Measurements from ENCODE around the gene SATB2. TPM values are rescaled to one million over a fixed set of nuclear protein-coding genes. Genes with fewer than 3 reads are reported as not detected.
A peak's percentile ranks its signal among the peaks of the same experiment; 100 is the strongest.

SATB2 gene
- total RNA-seq, 4 donors from 2014 or later: 2.2 to 6.6 (median 5.0) TPM

DNA sequence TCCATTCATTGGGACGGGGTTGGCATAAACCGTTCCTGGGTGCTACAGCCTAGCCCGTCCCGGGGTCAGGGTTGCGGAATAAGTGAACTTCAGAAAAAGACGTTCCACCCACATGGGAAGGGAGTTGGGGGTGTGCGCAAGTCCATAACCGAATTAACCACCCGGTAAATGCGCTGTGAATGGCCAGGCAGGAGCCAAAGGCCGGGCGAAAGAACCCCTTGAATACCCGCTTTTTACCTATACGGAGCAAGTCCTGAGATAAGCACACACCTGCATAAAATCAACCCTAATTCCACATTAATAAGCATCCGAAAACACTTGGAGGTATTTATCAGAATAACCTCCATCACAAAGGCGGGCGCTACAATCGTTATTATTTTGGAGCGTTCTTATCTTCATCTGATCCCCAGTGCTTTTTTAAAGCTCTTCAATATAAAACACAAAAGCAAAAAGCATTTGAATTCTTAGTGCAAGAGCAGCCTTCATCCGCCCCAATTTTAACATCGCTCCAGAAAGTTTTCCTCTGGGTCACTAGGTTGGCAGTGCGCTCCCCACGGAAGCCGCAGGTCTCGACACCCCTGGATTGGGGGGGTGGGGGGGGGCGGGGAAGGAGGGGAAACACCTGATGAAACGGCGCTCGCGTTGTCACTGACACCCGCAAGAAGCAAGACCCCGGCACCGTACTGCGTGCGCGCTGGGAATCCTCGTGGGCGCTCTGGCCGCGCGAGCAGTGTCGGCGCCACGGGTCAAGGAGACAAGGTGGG lies 1.2 kb downstream of the SATB2 start:
- no peak overlapping the region for H3K27ac ChIP-seq (replicated peaks in 1 of 4)
- no peaks in the 10 kb centered on the region for H3K36me3 ChIP-seq
- intact Hi-C loops (cut with DNase I): no loop called here
- H3K4me3 ChIP-seq: peak overlapping the region; percentile 74 to 87 (median 83)
- TF ChIP-seq EP300 (IDR thresholded peaks at IDR 0.05): no peak
- no peak for TF ChIP-seq POLR2AphosphoS5 (IDR thresholded peaks at IDR 0.05)
- TF ChIP-seq, protein P1, sequence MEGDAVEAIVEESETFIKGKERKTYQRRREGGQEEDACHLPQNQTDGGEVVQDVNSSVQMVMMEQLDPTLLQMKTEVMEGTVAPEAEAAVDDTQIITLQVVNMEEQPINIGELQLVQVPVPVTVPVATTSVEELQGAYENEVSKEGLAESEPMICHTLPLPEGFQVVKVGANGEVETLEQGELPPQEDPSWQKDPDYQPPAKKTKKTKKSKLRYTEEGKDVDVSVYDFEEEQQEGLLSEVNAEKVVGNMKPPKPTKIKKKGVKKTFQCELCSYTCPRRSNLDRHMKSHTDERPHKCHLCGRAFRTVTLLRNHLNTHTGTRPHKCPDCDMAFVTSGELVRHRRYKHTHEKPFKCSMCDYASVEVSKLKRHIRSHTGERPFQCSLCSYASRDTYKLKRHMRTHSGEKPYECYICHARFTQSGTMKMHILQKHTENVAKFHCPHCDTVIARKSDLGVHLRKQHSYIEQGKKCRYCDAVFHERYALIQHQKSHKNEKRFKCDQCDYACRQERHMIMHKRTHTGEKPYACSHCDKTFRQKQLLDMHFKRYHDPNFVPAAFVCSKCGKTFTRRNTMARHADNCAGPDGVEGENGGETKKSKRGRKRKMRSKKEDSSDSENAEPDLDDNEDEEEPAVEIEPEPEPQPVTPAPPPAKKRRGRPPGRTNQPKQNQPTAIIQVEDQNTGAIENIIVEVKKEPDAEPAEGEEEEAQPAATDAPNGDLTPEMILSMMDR (IDR thresholded peaks at IDR 0.05): no peak
- no peak for TF ChIP-seq POLR2A (IDR thresholded peaks at IDR 0.05; ENCODE audit: low read depth)
- no peak for DNase-seq (ENCODE audit: extremely low spot score)
- H3K9me3 ChIP-seq: no peaks in the 10 kb centered on the region
- 7% methylated on average over 38 of the region's 44 CpGs for WGBS
- H3K27me3 ChIP-seq: peaks cover 3 to 82% (median 64%) of the 10 kb centered on the region in 4 donors
- H3K4me1 ChIP-seq: peaks cover 37 to 44% (median 41%) of the 10 kb centered on the region in 4 donors

DNA sequence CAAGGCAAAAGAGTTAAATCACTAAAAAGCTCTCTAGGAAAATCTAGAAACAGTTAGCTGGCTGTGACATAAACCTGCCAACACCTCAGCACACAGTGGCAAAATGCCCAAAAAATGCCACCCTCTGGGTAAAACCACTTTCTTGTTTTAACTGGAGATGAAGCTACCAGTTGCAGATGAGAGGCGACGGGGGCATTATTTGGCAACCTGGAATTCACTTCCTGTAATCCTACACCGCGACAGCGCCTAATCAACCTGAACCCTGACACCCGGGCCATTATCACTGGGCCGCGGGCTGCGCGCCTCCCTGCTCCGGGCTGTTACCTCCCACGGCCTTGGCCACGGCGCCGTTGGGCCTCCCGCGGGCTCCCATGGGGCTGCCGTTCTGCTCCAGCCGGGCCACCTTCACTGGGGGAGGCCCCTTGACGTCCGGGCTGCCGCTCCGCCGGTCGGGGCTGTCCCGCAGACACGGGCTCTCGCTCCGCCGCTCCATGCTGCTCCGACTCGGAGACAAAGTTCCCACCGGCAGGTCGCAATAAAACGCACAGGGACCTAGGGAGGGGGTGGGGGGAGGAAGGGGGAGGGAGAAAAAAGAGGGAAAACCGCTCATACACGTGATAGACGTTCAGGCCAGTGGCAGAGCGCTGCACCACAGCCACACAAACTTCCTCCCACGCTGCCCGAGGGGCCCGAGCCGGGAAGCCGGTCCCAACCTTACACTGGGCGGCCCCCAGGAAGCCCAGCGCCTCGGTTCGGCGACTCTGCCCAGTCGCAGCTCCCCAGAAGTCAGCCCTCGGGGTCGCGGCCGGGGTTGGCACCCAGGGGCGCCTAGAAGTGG lies 2.0 kb downstream of the SATB2 start:
- no peak for TF ChIP-seq EP300 (IDR thresholded peaks at IDR 0.05)
- no peak for TF ChIP-seq POLR2A (IDR thresholded peaks at IDR 0.05; ENCODE audit: low read depth)
- TF ChIP-seq, protein P1 (IDR thresholded peaks at IDR 0.05): no peak
- TF ChIP-seq POLR2AphosphoS5 (IDR thresholded peaks at IDR 0.05): no peak
- no peaks in the 10 kb centered on the region for H3K36me3 ChIP-seq
- no peaks in the 10 kb centered on the region for H3K9me3 ChIP-seq
- H3K27ac ChIP-seq (replicated peaks in 1 of 4): no peak overlapping the region
- peaks cover 37 to 43% (median 41%) of the 10 kb centered on the region in 4 donors for H3K4me1 ChIP-seq
- intact Hi-C loops (cut with DNase I): no loop called here
- whole genome bisulfite sequencing: 16% methylated on average over 42 of the region's 55 CpGs
- peaks cover 3 to 82% (median 59%) of the 10 kb centered on the region in 4 donors for H3K27me3 ChIP-seq
- DNase-seq (ENCODE audit: extremely low spot score): peak; percentile 78
- H3K4me3 ChIP-seq: peak overlapping the region; percentile 18 to 87 (median 58)

DNA sequence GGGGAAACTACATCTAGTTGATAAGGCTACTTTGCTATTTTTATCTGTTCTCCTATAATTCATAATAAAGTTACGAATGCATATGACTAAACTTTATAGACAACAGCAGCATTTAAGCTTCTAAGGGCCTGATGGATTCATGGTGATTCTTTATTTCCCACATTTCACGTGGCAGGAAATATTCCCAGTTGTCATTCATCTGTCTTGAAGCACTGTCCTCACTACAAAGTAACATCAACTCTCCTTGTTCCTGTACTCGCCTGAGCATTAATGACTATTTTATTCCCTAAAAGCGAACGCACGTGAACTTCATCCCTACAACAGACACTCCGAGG lies 2.6 kb downstream of the SATB2 start:
- Histone ChIP-seq H3K27me3 (peaks cover 3 to 77% (median 53%) of the 10 kb centered on the region in 4 donors), H3K9me3 (no peaks in the 10 kb centered on the region), H3K4me1 (peaks cover 35 to 39% (median 39%) of the 10 kb centered on the region in 4 donors), H3K36me3 (no peaks in the 10 kb centered on the region), H3K4me3 (no peak overlapping the region), H3K27ac (replicated peaks in 1 of 4) (no peak overlapping the region)
- 54% methylated on average over 7 of the region's 7 CpGs for WGBS
- no peak for DNase-seq (ENCODE audit: extremely low spot score)
- intact Hi-C loops (cut with DNase I): no loop called here
- TF ChIP-seq, protein P1 (IDR thresholded peaks at IDR 0.05): no peak
- TF ChIP-seq POLR2A (IDR thresholded peaks at IDR 0.05; ENCODE audit: low read depth) (no peak), POLR2AphosphoS5 (IDR thresholded peaks at IDR 0.05) (no peak), EP300 (IDR thresholded peaks at IDR 0.05) (no peak)

DNA sequence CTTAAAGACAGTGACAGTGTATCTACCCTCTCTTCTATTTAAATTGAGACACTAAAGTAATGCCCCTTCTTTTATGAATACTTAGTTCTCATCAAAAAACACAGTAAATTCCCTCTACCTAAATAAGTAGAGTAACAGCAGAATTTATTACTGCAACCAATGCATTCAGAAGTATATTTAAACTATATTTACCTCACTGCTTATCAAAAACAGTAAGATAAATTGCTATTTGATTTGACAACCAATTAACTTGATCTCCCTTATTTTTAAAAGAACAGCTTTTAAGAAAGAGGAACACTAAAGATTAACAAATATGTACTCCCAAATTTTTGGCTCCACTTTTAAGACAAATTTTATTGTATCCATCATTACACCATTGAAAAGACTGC lies 4.8 kb downstream of the SATB2 start:
- Histone ChIP-seq H3K4me3 (no peak overlapping the region), H3K9me3 (no peaks in the 10 kb centered on the region), H3K27me3 (peaks cover 3 to 82% (median 51%) of the 10 kb centered on the region in 4 donors), H3K4me1 (peaks cover 26 to 29% (median 27%) of the 10 kb centered on the region in 4 donors), H3K27ac (replicated peaks in 1 of 4) (no peak overlapping the region), H3K36me3 (no peaks in the 10 kb centered on the region)
- TF ChIP-seq POLR2AphosphoS5 (IDR thresholded peaks at IDR 0.05) (no peak), EP300 (IDR thresholded peaks at IDR 0.05) (no peak)
- TF ChIP-seq, protein P1 (IDR thresholded peaks at IDR 0.05): no peak
- DNase-seq (ENCODE audit: extremely low spot score): no peak
- intact Hi-C loops (cut with DNase I): no loop called here

Data from esophagus muscularis mucosa (tissue), 4 donors.